GM21737 (cell line): ENCODE data around the gene ZNF586.
"Not testable (repeated sequence)": the region's sequence is repeated elsewhere in the genome, so short reads cannot be mapped to it uniquely, and the experiment has no call there.

Experiments used
- ATAC-seq: cut with Tn5 transposase; IDR thresholded peaks from one replicate; pipeline ENCODE4 v1.9.1; 2021; ENCODE audit warnings: mild to moderate bottlenecking, moderate library complexity; ENCODE audit not compliant: unreplicated experiment

The ZNF586 gene

GRCh38 chr19:57821501-57821900, 52.0 kb downstream of the ZNF586 start:
- ATAC-seq: not testable (repeated sequence)

- ATAC-seq: not testable (repeated sequence)
Measured at GRCh38 chr19:57823155-57823554, 53.7 kb downstream of the ZNF586 start.

- ATAC-seq: not testable (repeated sequence)
Measured at GRCh38 chr19:57823608-57824007, 54.1 kb downstream of the ZNF586 start.

DNA sequence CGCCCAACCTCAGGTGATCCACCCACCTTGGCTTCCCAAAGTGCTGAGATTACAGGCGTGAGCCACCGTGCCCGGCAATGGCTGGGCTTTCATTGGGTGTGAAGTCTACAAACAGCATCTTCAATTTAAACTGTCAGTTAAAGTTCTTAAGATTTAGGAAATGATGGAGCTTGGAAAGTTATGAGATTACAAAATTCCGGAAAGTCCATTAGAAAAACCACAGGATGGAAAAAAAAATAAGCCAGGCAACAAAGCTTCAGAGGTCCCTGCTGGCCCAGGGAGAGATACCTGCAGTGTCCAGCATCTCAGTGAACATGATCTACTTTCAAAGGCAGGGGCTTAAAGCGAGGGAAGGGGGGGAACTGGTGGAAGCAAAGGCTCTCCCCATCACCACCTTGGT, 56.0 kb downstream of the ZNF586 start:
- no peak for ATAC-seq

DNA sequence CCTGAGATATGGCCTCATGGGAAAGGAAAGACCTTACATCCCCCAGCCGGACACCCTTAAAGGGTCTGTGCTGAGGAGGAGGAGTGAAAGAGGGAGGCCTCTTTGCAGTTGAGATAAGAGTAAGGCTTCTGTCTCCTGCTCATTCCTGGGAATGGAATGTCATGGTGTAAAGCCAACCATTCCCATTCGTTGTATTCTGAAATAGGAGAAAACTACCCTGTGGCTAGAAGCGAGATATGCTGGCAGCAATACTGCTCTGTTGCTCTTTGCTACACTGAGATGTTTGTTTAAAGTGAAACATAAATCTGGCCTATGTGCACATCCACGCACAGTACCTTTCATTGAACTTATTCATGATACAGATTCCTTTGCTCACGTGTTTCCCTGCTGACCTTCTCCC, 59.8 kb downstream of the ZNF586 start:
- no peak for ATAC-seq

- no peak for ATAC-seq
Measured at GRCh38 chr19:57830071-57830602, 60.7 kb downstream of the ZNF586 start, which contains the start of gene ZNF587B. ZNF587B (plus strand) TSS chr19:57830299; CDS start chr19:57830529, 230 bp downstream.
